NOMO-1 (cell line): Measurements from ENCODE around the gene CTNS.
"Not testable (repeated sequence)": the region's sequence is repeated elsewhere in the genome, so short reads cannot be mapped to it uniquely, and the experiment has no call there.

Source experiments
- DNase-seq, 2 experiments: peaks; one replicate each; lab custom pipeline; 2025; ENCODE audit not compliant: unreplicated experiment in 2 of 2; lab: John Stamatoyannopoulos, UW

Gene CTNS

DNA sequence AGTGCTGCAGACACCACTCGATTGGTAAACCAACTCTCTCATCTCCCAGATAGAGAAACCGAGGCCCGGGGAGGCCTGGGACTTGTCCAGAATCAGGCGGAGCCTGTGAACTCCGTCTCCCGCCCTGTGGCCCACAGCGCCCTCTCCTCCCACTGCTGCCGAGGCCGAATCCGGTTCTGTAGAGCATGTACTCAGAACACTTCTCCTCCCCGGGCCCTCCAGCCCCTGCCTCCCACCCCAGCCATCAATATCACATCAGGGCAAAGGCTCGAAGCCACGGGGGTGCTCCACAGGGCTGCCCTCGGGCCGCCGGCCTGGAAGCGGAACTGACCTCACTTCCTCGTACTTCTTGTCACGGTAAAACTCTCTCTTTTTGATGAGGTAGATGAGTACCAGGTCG lies 45.0 kb downstream of the CTNS start:
- DNase-seq = no peak

DNA sequence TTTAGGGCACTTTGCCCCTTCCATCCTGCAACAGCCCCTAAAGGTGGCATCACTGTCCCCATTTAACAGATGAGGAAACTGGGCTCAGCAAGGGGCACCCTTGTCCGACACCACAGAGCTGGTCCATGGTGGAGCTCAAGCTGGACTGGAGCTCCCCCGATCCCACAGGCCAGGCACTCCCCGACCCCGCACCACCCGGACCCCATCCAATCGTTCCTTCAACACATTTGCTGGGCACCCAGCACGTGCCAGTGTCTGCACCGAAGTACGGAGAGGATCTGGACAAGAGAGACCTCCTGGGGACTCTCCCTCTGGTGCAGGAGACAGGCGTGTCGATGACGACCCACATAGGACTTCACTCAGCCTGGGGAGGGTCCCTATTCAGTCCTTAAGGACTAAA lies 45.5 kb downstream of the CTNS start:
- no peak for DNase-seq

DNA sequence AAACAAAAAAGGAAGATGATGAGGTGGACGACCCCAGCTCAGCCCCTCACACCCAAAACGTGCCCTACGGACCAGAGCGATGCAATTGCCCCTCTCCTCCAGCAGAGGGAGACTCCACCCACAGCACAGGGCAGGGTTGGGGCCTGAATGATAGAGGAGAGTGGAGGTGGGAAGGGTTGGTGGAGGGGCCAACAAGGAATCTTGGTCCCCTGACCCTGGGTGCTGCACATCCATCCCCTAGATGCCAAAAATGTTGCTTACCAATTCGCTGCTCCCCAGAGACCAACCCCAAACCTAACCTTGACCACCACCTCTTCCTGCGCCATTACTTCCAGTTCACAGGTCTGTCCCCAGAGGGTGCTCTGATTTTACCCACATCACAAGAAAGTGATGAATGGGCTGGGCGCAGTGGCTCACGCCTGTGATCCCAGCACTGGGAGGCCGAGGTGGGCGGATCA lies 46.5 kb downstream of the CTNS start:
- DNase-seq = peak in 1 of 2 experiments; percentile 24

DNA sequence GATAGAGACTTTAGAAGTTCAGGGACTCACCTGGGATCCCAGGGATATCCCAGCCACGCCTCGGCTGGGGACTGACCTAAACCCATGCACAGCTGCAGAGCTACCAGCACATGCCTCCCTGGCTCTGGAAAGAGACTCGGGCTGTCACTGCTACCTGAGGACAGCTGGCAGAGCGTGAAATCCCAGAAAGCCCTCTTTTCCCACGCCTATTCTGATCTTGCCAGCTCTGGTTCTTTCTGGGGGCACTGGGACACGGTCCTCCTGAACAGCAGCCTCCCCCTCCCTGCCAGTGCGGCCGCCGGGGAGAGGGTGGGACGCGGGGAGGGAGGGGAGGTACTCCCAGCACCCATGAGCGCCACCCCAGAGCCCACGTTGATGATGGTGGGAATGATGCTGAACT lies 48.6 kb downstream of the CTNS start:
- no peak for DNase-seq

DNA sequence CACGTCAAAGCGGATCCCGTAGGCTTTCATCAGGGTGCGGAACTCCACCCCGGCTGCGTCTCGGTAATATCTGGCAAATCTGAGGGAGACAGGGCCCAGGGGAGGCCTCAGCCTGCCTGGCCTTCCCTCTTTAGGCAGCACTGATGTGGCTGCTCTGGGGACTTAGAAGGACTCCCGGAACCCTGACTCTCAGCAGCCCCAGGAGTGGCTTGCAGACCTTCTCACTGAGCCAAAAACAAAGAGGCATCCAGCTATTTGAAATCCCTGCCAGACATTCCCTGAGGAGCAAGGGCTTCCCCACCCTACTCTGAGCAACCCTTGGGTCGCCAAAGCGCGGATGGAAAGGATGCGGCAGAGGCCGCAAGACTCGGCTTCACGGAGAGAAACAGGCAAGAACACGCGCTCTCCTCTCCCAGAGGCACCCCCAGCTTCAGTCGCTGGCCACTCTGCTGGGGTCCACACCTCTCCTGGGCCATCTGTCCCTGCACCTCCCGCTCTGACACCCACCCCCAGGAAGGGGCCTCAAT lies 51.5 kb downstream of the CTNS start:
- no peak for DNase-seq

DNA sequence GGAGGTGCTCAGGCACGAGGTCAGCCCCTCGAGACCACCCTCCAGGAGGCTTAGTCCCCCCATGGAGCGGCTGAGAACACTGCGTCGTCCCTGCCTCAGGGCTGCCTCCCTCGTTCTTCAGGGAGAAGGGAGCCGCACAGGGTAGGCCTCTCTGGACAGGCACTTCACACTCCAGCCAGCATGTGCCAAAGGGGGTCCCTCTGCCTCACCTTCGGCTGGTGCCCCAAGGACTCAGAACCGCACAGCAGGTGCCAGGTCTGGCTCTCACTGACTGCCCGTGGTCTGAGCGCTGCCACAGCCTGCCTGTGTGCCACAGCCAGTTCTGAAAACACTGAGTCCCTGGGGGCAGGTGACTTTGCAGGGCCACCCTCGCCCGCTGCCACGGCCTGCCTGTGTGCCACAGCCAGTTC lies 52.3 kb downstream of the CTNS start:
- no peak for DNase-seq

DNA sequence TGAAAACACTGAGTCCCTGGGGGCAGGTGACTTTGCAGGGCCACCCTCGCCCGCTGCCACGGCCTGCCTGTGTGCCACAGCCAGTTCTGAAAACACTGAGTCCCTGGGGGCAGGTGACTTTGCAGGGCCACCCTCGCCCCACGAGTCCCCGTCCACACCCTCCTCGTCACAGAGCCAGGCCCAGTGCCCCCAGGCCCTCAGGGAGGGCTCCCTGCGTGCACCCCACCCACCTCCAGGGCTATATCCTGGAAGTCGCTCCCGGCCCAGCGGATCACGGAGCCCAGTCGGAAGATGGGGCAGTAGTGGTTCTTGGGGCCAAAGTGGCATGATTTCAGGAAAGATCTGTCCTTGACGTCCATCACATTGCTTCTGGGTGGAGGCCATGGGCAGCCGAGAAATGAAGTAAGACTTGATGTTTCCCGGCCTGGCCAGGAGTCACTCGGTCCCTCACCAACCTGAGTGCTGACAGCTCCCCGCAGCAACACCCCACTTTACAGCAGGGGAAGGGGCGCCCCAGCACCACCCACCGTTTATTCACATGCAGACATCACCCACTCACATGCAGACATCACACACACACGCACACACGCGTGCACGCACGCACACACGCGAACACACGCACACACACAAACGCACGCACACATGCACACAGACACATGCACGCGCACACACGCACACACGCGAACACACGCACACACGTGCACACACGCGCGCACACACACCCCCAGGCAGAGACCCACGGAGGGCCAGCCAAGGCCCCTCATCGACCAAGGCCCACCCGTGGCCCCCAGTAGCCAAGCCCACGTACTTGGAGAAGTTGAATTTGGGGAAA lies 52.9 kb downstream of the CTNS start:
- no peak for DNase-seq

DNA sequence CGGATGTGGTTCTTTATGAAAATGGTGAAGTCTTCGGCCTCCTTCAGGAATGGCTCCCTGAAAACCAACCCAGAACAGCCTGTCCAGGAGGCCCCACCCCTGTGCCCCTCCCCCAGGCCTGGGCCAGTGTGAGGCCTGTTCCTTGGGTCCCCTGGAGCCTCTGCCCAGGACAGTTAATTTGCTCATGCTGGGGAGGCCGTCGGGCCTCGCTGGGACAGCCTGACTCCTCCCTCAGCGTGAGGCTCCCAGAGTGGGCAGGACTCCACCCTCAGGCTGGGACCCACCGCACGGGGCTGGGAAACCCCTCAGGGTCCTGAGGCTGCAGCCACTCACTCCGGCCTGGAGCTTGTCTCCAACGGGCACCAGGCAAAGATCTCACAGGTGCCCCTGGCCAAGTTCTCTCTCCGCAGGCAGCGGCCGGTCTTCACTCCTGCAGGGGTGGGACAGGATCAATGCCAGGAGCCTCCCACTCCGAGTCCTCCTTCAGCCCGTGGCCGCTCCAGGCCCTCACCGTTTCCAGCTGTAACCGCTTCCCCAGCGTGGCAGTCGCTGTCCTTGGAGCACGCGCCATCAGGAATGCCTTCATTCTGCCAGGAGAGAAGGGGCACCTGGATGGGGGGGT lies 53.6 kb downstream of the CTNS start:
- DNase-seq = no peak

DNA sequence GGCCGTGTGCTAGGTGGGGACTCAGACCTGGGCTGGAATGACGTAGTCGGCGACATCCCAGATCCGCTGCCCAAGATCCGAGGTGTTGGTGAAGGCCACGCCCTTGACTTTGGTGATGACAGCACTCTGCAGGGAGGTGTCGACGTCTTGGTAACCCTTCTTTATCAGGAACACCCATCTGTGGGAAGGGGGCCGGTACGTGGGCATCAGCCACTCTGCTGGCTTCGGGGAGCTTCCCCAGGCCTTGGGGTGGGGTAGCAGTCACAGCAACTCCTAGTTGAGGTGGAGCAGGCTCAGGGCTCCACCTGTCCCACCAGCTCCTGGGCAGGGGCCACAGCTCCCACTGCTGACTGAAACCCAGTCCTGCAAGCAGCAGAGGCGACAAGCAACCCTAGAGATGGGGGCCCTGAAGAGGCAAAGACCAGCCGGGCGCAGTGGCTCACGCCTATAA lies 55.1 kb downstream of the CTNS start:
- DNase-seq = no peak

DNA sequence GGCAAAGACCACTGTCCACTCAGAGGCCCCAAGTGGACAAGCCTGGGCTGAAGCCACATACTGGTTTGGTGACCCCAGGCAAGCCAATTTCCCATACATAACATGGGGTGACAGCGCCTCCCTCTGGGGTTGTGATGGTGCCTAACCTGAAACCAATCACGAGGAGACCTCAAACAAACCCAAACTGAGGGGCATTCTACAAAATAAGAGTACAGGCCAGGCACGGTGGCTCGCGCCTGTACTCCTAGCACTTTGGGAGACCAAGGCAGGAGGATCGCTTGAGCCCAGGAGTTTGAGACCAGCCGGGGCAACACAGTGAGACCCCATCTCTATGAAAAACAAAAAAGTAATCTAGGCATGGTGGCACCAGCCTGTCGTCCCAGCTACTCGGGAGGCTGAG lies 55.8 kb downstream of the CTNS start:
- DNase-seq = no peak

DNA sequence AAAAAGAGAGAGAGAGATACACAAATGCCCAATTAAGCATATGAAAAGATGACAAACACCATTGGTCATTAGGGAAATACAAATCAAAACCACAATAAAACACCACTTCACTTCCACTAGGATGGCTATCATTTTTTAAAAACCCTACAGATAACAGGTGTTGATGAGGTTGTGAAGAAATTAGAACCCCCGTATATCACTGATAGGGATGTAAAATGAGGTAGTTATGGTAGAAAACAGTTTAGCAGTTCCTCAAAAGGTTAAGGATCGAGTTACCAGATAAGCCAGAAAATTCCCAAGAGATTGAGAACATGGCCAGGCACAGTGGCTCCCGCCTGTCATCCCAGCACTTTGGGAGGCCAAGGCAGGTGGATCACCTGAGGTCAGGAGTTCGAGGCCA lies 56.6 kb downstream of the CTNS start:
- no peak for DNase-seq

DNA sequence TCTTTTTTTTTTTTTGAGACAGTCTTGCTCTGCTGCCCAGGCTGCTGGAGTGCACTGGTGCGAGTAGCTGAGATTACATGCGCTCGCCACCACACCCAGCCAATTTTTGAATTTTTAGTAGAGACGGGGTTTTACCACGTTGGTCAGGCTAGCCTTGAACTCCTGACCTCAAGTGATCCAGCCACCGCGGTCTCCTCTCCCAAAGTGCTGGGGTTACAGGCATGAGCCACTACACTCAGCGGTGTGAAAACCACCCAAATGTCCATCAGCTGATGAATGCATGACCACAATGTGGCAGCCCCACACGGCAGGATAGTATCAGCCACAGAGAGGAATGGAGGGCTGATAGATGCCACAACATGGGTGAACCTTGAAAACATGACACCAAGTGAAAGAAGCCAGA lies 57.3 kb downstream of the CTNS start:
- no peak for DNase-seq

DNA sequence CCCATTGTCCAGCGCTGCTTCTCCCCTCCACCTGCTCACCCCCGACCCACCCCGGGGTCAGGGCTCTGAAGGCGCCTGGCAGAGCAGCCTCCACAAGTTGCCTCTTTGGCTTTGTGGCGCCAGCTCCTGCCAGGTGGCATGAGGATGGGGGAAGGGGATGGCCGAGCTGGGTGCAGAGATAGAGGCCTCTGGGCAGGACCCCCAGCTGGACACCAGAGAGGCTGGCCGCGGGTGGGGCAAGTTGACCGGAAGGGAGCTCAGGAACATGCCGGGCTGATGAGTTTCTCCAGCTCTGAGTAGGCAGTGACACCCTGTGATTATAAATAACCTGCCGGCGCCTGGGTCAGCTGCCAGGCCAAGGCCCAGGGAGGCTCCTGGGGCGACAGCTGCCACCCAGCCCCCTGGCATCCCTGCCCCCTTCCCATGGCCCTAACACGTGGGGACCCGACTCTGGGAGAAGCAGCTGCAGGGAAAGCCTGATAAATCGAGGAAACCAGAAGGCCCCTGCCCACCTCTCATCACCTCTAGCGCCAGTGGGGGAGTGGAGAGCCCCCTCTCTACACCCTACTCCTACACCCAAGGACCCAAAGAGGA lies 58.7 kb downstream of the CTNS start:
- DNase-seq = no peak

DNA sequence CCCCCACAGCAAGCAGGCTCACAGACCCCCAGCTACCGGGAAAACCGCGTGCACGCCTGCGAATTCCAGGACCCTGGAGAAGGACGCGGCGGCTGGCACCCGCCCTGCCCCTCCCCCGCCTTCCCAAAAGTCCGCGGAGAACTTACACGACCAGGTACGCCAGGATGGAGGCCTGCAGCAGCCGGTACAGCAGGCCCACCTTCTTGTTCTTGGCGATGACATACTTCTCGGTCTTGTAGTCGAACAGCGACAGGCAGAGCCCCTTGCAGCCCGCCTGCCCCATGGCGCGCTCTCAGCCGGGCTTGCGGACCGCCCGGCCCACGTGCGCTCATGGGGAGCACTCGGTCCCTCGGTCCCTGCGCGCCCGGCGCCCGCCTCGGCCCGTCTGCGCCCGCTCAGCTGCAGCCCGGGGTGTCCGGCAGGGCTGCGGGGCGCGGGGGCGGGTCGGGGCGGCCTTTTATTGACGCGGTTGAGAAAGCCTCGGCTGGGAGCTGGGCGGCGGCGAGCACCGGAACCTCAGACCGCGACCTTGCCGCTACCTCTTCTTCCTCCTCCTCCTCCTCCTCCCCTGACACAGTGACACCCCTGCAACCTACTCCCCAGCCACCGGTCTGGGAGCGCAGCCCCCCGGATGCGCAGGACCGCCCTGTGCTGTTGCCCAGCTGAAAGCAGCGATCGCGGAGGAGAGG lies 59.3 kb downstream of the CTNS start, which contains the start of gene P2RX5:
Gene P2RX5, minus strand, starts transcription at position 433 of the 689 bp plus-strand sequence. Its CDS starts 150 bp downstream, at position 283.
- peak; percentile 42 for DNase-seq

DNA sequence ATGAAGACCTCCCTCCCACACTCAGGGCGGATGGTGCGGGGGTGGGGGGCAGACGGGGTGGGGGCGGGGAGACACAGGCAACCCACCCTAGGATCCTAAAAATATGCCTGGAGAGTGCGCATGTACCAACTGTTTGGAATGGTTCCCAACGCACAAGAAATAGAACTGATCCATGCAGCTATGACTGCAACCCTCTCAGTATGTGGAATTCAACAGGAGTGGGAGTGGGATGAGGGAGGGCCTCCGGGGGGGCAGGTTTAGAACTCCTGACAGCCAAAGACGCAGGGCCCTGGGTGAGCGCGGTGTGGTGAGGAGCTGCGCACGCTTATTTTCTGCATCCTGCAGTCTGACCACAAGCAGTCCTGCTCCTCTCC lies 60.5 kb downstream of the CTNS start:
- no peak for DNase-seq

DNA sequence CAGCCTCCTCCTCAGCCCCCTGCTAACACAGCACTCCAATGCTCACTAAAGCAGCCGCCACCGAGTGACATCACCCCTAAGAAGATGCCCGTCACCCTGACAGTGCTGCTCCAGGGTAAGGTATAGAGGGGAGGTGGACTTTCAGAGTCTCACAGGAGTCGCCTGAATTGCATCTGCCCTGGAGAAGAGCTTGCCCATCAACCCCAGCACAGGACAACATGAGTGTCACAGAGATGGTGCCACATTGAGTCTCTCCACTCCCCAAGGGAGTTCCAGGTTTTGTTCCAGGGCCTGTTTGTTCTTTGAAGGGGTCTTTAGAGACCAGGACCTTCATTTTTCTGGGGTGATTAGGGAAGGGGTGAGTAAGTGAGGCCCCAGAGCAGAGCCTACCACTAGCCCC lies 61.6 kb downstream of the CTNS start:
- no peak for DNase-seq

DNA sequence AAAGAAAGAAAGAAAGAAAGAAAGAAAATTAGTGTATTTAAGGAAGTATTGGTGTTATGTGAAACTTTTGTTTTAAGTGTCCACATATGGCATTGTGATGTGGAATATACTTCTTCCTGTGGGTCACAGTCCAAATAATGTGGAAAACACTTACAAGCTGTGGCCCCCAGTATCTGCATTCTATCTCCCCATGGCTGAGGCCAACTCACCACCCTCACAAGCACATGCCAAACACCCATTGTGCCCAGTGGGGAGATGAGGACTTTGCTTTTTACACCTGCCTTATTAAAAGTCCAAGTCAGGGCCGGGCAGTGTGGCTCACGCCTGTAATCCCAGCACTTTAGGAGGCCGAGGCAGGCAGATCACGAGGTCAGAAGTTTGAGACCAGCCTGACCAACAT lies 63.4 kb downstream of the CTNS start:
- DNase-seq = no peak

DNA sequence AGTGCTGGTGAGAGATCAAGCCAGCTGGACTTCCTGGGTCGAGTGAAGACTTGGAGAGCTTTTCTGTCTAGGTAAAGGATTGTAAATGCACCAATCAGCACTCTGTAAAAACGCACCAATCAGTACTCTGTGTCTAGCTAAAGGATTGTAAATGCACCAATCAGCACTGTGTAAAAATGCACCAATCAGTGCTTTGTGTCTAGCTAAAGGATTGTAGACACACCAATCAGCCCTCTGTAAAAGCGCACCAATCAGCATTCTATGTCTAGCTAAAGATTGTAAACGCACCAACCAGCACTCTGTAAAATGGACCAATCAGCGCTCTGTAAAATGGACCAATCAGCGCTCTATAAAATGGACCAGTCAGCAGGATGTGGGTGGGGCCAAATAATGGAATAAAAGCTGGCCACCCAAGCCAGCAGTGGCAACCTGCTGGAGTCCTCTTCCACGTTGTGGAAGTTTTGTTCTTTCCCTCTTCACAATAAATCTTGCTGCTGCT lies 65.5 kb downstream of the CTNS start:
- DNase-seq = not testable (repeated sequence)

DNA sequence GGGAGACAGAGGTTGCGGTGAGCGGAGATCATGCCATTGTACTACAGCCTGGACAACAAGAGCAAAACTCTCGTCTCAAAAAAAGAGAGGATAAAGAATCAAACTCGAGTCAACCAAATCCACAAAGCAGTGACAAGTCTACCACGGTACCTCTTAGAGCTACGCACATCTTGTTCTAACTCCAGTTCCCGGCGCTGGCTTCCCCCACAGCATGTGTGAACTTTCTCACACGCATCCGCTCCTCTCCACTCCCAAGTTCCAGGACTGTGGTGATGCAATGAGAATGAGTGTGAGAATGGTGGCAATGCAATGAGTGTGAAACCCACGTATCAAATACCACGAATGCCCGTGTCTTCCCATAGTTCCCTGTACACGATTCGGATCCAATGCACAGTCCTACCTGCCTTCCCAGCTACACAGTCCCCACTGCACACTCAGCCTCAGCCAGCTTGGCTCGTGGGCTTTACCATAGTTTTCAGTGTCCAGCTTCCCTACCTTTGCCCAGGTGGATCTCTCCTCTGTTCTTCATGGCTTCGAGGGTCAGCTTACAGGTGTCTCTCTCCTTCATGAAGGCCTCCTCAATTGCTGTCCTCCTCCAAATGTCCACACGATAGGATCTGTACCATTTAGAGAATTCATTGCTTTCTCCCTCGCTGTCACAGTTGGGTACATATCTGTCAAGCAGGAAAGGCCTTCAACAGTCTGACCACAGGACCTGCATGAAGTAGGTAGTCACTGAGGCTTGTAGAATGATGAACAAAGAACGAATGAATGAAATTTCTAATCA lies 68.6 kb downstream of the CTNS start:
- DNase-seq = no peak

DNA sequence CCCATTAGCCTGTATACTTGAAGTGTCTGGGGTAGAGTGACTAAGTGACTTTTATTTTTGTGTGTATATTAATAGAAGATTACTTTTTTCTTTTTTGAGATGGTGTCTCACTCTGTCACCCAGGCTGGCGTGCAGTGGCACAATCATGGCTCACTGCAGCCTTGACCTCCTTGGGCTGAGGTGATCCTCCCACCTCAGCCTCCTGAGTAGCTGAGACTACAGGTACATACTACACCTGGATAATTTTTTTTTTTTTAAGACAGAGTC lies 69.1 kb downstream of the CTNS start:
- DNase-seq = not testable (repeated sequence)
